NB4 (cell line): ENCODE measurements around the gene DPH3.

Experiments
- DNase-seq: peaks from one replicate; pipeline ENCODE4 v3.0.0; 2010; ENCODE audit warnings: low read depth
- H3K4me3 ChIP-seq: one replicate; pipeline ENCODE4 v1.5.1; 2011; ENCODE audit warnings: mild to moderate bottlenecking, low read depth, low read length, moderate library complexity
- MYC ChIP-seq: IDR thresholded peaks from 2 replicates; pipeline ENCODE4 v1.6.1; 2011; ENCODE audit warnings: low read depth, low read length
- POLR2A ChIP-seq: IDR thresholded peaks from 2 replicates; pipeline ENCODE4 v1.6.1; 2011; ENCODE audit warnings: mild to moderate bottlenecking; ENCODE audit not compliant: insufficient read length; ENCODE audit errors: extremely low read depth
- TF ChIP-seq, protein P1 (sequence below): IDR thresholded peaks from 2 replicates; pipeline ENCODE4 v1.6.1; 2011; ENCODE audit warnings: low read depth, low read length
- TF ChIP-seq, protein P2 (sequence below): IDR thresholded peaks from one replicate; pipeline ENCODE4 v1.5.1; 2012; ENCODE audit warnings: low read depth, low read length

Gene DPH3

DNA sequence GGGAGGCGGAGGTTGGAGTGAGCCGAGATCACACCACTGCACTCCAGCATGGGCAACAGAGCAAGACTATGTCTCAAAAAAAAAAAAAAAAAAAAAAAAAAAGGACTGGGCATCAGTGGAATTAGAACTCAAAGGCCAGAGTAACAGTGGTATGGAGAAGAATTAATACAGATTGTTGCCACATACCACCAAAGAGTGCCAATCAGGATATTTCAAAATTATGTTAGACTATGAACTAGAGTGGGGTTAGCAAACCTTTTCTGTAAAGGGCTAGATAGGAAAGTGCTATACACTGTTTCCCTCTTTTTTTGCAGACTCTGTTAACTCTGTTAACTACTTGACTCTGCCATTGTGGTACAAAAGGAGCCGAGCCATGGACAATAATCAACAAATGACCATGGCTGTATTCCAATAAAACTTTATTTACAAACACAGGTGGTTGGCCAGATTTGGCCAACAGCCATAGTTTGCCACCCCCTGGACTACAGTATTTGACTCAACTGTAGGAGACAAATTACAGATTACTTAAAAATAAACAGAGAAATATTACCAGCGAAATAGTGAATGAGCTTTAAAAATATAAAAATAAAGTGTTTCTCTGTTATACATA is 28.6 kb downstream of the DPH3 start:
- no peak for DNase-seq
- TF ChIP-seq MYC (no peak), POLR2A (no peak)
- TF ChIP-seq, protein P1, sequence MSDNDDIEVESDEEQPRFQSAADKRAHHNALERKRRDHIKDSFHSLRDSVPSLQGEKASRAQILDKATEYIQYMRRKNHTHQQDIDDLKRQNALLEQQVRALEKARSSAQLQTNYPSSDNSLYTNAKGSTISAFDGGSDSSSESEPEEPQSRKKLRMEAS = no peak
- TF ChIP-seq, protein P2, sequence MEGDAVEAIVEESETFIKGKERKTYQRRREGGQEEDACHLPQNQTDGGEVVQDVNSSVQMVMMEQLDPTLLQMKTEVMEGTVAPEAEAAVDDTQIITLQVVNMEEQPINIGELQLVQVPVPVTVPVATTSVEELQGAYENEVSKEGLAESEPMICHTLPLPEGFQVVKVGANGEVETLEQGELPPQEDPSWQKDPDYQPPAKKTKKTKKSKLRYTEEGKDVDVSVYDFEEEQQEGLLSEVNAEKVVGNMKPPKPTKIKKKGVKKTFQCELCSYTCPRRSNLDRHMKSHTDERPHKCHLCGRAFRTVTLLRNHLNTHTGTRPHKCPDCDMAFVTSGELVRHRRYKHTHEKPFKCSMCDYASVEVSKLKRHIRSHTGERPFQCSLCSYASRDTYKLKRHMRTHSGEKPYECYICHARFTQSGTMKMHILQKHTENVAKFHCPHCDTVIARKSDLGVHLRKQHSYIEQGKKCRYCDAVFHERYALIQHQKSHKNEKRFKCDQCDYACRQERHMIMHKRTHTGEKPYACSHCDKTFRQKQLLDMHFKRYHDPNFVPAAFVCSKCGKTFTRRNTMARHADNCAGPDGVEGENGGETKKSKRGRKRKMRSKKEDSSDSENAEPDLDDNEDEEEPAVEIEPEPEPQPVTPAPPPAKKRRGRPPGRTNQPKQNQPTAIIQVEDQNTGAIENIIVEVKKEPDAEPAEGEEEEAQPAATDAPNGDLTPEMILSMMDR = no peak
- H3K4me3 ChIP-seq = no peak overlapping the region

DNA sequence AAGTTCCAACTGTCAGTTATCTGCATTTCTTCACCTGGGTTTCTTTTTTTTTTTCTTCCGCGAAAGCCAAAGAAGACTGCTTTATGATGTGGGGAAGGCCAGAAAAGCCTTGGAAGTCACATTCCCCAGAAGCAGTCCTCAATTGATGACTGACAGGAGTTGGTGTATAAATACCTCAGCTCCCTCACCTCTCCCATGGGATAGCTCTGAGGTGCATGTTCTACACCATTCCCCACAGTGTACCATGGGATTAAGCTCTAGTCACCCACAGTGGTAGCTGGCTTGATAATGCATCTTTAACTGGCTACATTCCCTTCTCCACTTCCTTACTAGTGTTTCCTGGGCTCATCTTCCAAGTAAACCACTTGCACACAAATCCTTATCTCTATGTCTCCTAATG is 30.5 kb downstream of the DPH3 start:
- TF ChIP-seq MYC (no peak), POLR2A (no peak)
- TF ChIP-seq, protein P1 = no peak
- TF ChIP-seq, protein P2 = no peak
- DNase-seq = no peak
- no peak overlapping the region for H3K4me3 ChIP-seq

DNA sequence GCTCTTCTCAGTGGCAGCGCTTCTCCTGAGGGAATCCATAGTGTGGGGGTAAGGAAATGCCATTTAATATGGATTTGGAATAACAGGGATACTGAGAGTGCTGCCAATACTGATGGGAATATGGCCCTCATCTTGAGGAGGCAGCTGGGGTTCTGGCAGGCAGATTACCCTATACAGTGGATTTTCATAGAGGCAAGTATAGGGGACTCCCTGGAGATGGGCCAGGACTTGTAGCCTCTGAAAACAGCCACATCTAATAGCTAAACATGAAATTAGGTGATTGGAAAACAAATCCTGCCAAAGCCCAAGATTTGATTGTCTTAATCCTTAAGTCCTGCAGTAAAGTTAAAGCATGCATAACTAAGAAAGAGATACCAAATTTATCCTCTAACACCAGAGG is 30.9 kb downstream of the DPH3 start:
- TF ChIP-seq, protein P2 = no peak
- TF ChIP-seq, protein P1 = no peak
- TF ChIP-seq POLR2A (no peak), MYC (no peak)
- no peak overlapping the region for H3K4me3 ChIP-seq
- DNase-seq = no peak

DNA sequence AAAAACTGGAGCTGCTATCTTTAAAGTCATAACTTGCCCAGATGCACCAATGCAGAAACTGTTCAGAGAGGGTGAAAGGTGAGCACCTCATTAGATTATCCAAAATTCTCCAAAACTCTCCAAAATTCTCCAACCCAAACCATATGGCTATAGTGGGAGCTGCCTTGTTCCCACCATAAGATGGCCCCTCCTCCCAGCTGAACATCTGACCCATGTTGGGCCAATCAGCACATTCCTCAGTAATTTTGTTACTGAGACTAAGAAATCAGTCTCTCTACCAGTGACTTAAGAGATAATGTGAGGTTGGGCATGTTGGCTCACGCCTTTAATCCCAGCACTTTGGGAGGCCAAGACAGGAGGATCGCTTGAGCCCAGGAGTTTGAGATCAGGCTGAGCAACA is 32.8 kb downstream of the DPH3 start:
- DNase-seq = no peak
- H3K4me3 ChIP-seq = no peak overlapping the region
- TF ChIP-seq, protein P2 = no peak
- no peak for TF ChIP-seq MYC
- TF ChIP-seq, protein P1 = no peak
- TF ChIP-seq POLR2A = no peak

DNA sequence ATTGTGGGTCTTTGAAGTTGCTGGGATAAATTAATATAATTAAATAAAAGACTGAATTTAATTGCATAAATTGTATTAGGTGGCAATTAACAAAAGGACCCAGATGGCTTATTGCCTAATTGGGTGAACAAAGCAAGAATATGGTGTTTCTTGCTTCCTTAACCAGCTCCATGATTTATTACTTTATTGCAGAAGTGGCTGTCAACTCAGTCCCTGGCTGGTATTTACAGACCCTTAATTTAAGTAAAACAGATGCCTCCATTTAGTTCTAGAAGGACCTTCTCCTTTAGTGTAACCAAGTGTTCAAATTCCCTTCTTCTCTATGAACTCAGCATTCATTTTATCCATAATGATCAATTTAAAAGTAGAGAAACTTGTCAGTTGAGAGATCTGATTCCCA is 35.1 kb downstream of the DPH3 start:
- H3K4me3 ChIP-seq = no peak overlapping the region
- no peak for TF ChIP-seq MYC
- TF ChIP-seq, protein P1 = no peak
- TF ChIP-seq POLR2A = no peak
- no peak for DNase-seq

DNA sequence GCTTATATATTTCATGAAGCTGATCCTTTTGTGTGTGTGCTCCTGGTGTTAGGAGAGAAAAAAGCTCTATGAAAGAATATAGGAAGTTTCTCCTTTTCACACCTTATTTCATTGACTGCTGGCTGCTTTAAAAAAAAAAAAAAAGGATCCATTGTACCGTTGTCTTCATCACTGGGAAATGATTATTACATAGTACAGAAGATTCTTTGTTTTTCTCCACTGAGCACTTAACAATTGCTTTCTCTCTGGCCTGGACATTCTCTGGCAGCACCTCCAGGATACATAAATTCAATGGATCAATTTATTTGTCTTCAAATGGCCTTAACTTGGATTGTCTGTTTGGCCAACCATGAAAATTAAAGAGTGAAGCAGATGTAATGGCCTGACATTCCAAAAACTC is 37.2 kb downstream of the DPH3 start:
- TF ChIP-seq, protein P2 = no peak
- no peak for TF ChIP-seq POLR2A
- TF ChIP-seq MYC = no peak
- TF ChIP-seq, protein P1 = no peak
- H3K4me3 ChIP-seq = no peak overlapping the region
- no peak for DNase-seq
